Fibroblast of villous mesenchyme (primary cell): Measurements from ENCODE around the gene KRT82. TPM values are rescaled to one million over a fixed set of nuclear protein-coding genes. Genes with fewer than 3 reads are reported as not detected.

Experiments
- DNase-seq: peaks from one replicate; pipeline ENCODE4 v3.0.0-alpha.2; 2010; ENCODE audit warnings: low read depth
- H3K4me3 ChIP-seq: 2 replicates; pipeline ENCODE4 v1.5.1; 2011; ENCODE audit warnings: low read depth, mild to moderate bottlenecking, low read length
- CTCF ChIP-seq: IDR thresholded peaks from 2 replicates; pipeline ENCODE4 v1.5.1; 2012; ENCODE audit warnings: low read depth, mild to moderate bottlenecking, low read length; ENCODE audit not compliant: insufficient read depth
- total RNA-seq: library from RNA; depleted of rRNA; stranded (reverse); fragments of >200 nt; gene quantifications from 2 replicates; pipeline ENCODE4 v1.2.3, GENCODE V29; 2012

KRT82 gene
- total RNA-seq, 1 donor: not detected

- no peak overlapping the region for H3K4me3 ChIP-seq
- TF ChIP-seq CTCF: no peak
- no peak for DNase-seq
Measured at GRCh38 chr12:52418576-52419110, 12.5 kb upstream of the KRT82 start.

GRCh38 chr12:52417740-52418139, 11.6 kb upstream of the KRT82 start:
- TF ChIP-seq CTCF: no peak

GRCh38 chr12:52416795-52417194, 10.7 kb upstream of the KRT82 start:
- no peak overlapping the region for H3K4me3 ChIP-seq
- no peak for TF ChIP-seq CTCF
- no peak for DNase-seq

More at GRCh38 chr12:52417740-52418139, 11.6 kb upstream of the KRT82 start:
- DNase-seq: no peak
- H3K4me3 ChIP-seq: no peak overlapping the region

- no peak overlapping the region for H3K4me3 ChIP-seq
- no peak for TF ChIP-seq CTCF
- DNase-seq: peak; percentile 88
Measured at GRCh38 chr12:52415870-52416750, 10.0 kb upstream of the KRT82 start.

- DNase-seq: no peak
- TF ChIP-seq CTCF: no peak
- H3K4me3 ChIP-seq: no peak overlapping the region
Measured at GRCh38 chr12:52414936-52415335, 8.8 kb upstream of the KRT82 start.

- H3K4me3 ChIP-seq: no peak overlapping the region
- DNase-seq: no peak
Measured at GRCh38 chr12:52413782-52414345, 7.7 kb upstream of the KRT82 start.

More at GRCh38 chr12:52413782-52414345, 7.7 kb upstream of the KRT82 start:
- no peak for TF ChIP-seq CTCF
